K562 (cell line): Measurements from ENCODE around the gene ATP8B2. TPM values are rescaled to one million over a fixed set of nuclear protein-coding genes. Genes with fewer than 3 reads are reported as not detected.

ENCODE experiments used
- ATF7 ChIP-seq: fragments of 450-650 bp; IDR thresholded peaks from 2 replicates; pipeline ENCODE4 v1.7.1; 2014; ENCODE audit warnings: mild to moderate bottlenecking, moderate library complexity
- C11orf30 ChIP-seq: fragments of 450-650 bp; IDR thresholded peaks from 2 replicates; pipeline ENCODE4 v1.6.1; 2016; ENCODE audit warnings: low read depth, mild to moderate bottlenecking
- CAMTA2 ChIP-seq: fragments of 250-450 bp; sonication (Bioruptor Pico); conservative IDR thresholded peaks from 2 replicates; pipeline ENCODE4 v1.5.1; 2022
- CCNT2 ChIP-seq: IDR thresholded peaks from 2 replicates; pipeline ENCODE4 v1.6.1; 2011; ENCODE audit warnings: borderline replicate concordance, low read depth, mild to moderate bottlenecking, moderate library complexity, mixed read lengths, low read length; ENCODE audit not compliant: insufficient read length; ENCODE audit errors: extremely low read depth
- E2F8 ChIP-seq: fragments of 450-650 bp; IDR thresholded peaks from 2 replicates; pipeline ENCODE4 v1.7.1; 2018; ENCODE audit warnings: mild to moderate bottlenecking, low read depth; ENCODE audit not compliant: partially characterized antibody
- ELK3 ChIP-seq: fragments of 450-650 bp; formaldehyde crosslinking; IDR thresholded peaks from 2 replicates; pipeline ENCODE4 v1.4.0; 2020; ENCODE audit warnings: mild to moderate bottlenecking
- MAZ ChIP-seq, 2 experiments: fragments of 450-650 bp in 1 of 2; sonication (generic) in 1 of 2; formaldehyde crosslinking; IDR thresholded peaks in 1 of 2; conservative IDR thresholded peaks in 1 of 2; 2 replicates each; pipeline versions ENCODE4 v1.4.0 to v1.5.0; 2020; ENCODE audit warnings: mild to moderate bottlenecking in 1 of 2, missing genetic modification reagents in 1 of 2
- MXI1 ChIP-seq: IDR thresholded peaks from 2 replicates; pipeline ENCODE4 v1.6.1; 2011; ENCODE audit warnings: low read depth, mild to moderate bottlenecking, improper control_type of control experiment, low read length
- NELFE ChIP-seq: IDR thresholded peaks from 2 replicates; pipeline ENCODE4 v1.6.1; 2011; ENCODE audit warnings: mild to moderate bottlenecking; ENCODE audit not compliant: insufficient read depth, insufficient read length
- RCOR1 ChIP-seq, 2 experiments: IDR thresholded peaks; 2 replicates each; pipeline ENCODE4 v1.6.1; 2012; ENCODE audit warnings: low read depth in 2 of 2, low read length in 2 of 2, borderline replicate concordance in 1 of 2, improper control_type of control experiment in 1 of 2
- SMC3 ChIP-seq: conservative IDR thresholded peaks from 2 replicates; pipeline ENCODE4 v1.6.1; 2011; ENCODE audit warnings: low read depth, low read length, improper control_type of control experiment; ENCODE audit not compliant: insufficient read depth
- ZNF24 ChIP-seq: fragments of 450-650 bp; IDR thresholded peaks from 2 replicates; pipeline ENCODE4 v1.6.1; 2016
- polyA plus RNA-seq, 8 experiments: library from polyadenylated mRNA; depleted of rRNA in 4 of 8; stranded (reverse) in 5 of 8; unstranded in 3 of 8; fragments of >200 nt; fragmentation: Nextera tagmentation in 2 of 8; fragmentation: Illumina TruSeq in 1 of 8; extraction: Ambion mirVana in 2 of 8; extraction: Trizol in 1 of 8; gene quantifications; 2 replicates each; pipeline versions ENCODE4 v1.2.1 to v1.2.3, GENCODE V29; 2011 to 2014; ENCODE audit warnings: inconsistent platforms in 1 of 8, missing spikeins in 1 of 8
- total RNA-seq, 7 experiments: library from RNA; depleted of rRNA in 6 of 7; stranded (reverse); fragments of >200 nt in 6 of 7; fragmentation: Illumina TruSeq in 2 of 7; extraction: Trizol in 2 of 7; gene quantifications; 2 replicates each; pipeline versions ENCODE4 v1.2.1 to v1.2.3, GENCODE V29; 2011 to 2021; ENCODE audit warnings: low replicate concordance in 1 of 7
- TF ChIP-seq, protein P1 (sequence below): fragments of 250-450 bp; sonication (Bioruptor Pico); IDR thresholded peaks from 2 replicates; pipeline ENCODE4 v1.8.0; 2022; ENCODE audit warnings: moderate library complexity, mild to moderate bottlenecking, inconsistent platforms
- TF ChIP-seq, protein P2 (sequence below): fragments of 450-650 bp; IDR thresholded peaks from 2 replicates; pipeline ENCODE4 v1.6.1; 2014; ENCODE audit warnings: low read depth, mild to moderate bottlenecking, moderate library complexity, borderline replicate concordance
- TF ChIP-seq, protein P3 (sequence below): conservative IDR thresholded peaks from 2 replicates; pipeline ENCODE4 v1.6.1; 2011; ENCODE audit warnings: low read depth, mild to moderate bottlenecking, low read length; ENCODE audit not compliant: control insufficient read depth

ATP8B2 gene
- total and polyA plus RNA-seq, 9 of the 15 experiments (the other 6 are each of a cell fraction or from before 2014, with no cell fraction given): 0.27 to 33.2 (median 18.4) TPM

- no peak for TF ChIP-seq CCNT2
- no peak for TF ChIP-seq C11orf30
- TF ChIP-seq, protein P1, sequence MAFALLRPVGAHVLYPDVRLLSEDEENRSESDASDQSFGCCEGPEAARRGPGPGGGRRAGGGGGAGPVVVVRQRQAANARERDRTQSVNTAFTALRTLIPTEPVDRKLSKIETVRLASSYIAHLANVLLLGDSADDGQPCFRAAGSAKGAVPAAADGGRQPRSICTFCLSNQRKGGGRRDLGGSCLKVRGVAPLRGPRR: no peak
- TF ChIP-seq SMC3: no peak; the same call in 1 of the 2 replicates
- TF ChIP-seq MXI1: no peak
- 0 out of 2 replicates have a peak, but pooled peaks have one; percentile 76 for TF ChIP-seq CAMTA2 (CRISPR knock-in tag)
- 0 out of 2 replicates have a peak, but pooled peaks have one; percentile 11 for TF ChIP-seq ATF7
- TF ChIP-seq, protein P2, sequence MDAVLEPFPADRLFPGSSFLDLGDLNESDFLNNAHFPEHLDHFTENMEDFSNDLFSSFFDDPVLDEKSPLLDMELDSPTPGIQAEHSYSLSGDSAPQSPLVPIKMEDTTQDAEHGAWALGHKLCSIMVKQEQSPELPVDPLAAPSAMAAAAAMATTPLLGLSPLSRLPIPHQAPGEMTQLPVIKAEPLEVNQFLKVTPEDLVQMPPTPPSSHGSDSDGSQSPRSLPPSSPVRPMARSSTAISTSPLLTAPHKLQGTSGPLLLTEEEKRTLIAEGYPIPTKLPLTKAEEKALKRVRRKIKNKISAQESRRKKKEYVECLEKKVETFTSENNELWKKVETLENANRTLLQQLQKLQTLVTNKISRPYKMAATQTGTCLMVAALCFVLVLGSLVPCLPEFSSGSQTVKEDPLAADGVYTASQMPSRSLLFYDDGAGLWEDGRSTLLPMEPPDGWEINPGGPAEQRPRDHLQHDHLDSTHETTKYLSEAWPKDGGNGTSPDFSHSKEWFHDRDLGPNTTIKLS: peak; percentile 87; the same call in 1 of the 2 replicates
- no peak for TF ChIP-seq ELK3 (CRISPR knock-in tag)
- 0 out of 4 replicates have a peak, but pooled peaks of 1 of the 2 experiments have one; percentile 16 for TF ChIP-seq MAZ (CRISPR knock-in tag; conservative IDR thresholded peaks at IDR 0.05 in 1 of 2, IDR thresholded peaks at IDR 0.05 in 1 of 2)
- TF ChIP-seq E2F8: peak; percentile 42
- TF ChIP-seq NELFE: no peak
- peak in 1 of 2 experiments; percentile 62; a peak in 1 of 4 replicates for TF ChIP-seq RCOR1 (IDR thresholded peaks at IDR 0.05; ENCODE audit: borderline replicate concordance in 1 of 2, low read depth in 2 of 2, low read length in 2 of 2)
- no peak; the same call in 1 of the 2 replicates for TF ChIP-seq ZNF24
- TF ChIP-seq, protein P3, sequence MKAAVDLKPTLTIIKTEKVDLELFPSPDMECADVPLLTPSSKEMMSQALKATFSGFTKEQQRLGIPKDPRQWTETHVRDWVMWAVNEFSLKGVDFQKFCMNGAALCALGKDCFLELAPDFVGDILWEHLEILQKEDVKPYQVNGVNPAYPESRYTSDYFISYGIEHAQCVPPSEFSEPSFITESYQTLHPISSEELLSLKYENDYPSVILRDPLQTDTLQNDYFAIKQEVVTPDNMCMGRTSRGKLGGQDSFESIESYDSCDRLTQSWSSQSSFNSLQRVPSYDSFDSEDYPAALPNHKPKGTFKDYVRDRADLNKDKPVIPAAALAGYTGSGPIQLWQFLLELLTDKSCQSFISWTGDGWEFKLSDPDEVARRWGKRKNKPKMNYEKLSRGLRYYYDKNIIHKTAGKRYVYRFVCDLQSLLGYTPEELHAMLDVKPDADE: no peak
These were observed 539 bp downstream of the ATP8B2 start (continued) for GRCh38 chr1:154325583-154326545.
